GM19099 (cell line): ENCODE results near the gene FBXL14.

Experiments
- POLR2A ChIP-seq: IDR thresholded peaks from 3 replicates; pipeline ENCODE4 v1.6.1; 2011; ENCODE audit warnings: low read depth; ENCODE audit not compliant: insufficient read length; ENCODE audit errors: extremely low read depth

Gene FBXL14

DNA sequence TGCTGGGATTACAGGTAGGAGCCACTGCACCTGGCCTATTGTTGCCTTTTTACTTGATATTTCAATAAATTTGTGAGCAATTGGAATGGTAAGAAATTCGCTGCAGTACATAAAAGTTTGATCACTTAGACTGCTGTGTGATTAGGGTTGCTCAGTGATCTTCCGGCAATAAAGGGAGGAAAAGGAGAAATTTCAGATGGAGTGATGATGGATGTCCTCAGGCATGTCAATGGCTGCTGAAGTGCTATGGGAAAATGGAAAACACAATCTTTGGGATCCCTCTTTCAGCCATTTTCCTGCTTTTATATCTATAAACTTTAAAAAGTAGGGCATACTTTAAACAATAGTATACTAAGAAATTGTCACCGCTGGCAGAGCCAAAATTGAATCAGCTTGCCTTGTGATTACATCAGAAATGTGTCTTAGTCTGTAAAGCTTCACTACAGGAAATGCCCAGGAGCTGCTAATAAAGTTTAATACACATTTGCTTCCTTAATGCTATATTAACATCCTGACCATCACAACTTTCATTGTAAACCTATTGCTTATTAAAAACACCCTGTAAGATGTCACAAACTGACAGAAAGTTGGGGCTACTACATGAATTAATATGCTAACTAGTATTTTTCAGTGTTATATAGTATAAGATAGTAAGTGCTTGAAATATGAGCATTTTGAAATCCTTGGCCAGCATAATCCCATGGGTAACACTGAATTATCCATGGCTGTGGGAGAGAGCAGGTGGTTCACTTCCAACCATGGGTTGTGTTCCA lies 13.7 kb upstream of the FBXL14 start:
- no peak for TF ChIP-seq POLR2A

DNA sequence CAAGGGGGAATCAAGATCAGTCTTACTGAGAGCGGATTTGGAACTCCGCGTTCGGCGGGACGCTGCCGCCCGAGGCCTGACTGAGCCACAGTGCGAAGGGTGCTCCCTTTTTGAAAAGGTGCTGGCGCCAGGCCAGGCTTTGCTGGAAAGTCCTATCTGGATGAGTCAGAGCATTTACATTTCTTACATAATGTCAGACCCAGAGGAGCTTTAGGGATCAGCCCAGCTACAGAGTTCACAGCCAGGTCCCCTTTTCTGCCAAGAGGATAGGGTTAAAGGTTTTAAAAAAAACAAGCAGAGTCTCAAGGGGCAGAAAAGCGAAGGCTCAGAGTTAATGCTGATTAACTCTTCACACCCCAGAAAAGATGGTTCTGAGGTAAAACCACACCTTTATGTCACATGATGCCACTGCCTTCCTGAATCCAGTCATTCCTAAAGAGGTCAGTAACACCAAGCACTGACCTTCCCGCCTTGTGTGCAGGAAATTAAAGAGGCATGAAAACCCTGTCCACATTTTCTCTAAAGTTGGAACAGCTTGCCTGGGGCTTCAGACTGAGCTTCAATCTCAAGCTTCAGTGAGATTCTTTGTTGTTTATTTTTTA lies 11.7 kb upstream of the FBXL14 start:
- TF ChIP-seq POLR2A, result peak; percentile 46

GRCh38 chr12:1605129-1606020 lies 11.0 kb upstream of the FBXL14 start:
- no peak for TF ChIP-seq POLR2A

DNA sequence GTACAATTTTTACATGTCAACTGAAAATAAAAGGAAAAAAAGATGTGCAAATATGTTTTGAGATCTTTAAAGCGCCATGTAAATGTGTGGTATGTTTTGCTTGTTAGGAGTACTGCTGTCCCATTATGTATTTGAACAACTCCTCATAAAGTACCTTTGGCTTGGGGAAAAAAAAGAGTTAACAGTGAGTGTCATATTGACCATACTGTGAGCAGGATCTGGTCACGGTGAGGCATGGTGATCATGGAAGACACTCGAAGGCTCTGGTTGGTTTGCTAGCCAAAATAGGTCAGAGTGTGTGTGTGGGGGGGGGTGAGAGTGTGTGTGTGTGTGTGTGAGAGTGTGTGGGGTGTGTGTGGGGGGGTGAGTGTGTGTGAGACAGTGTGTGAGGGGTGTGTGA lies 10.1 kb upstream of the FBXL14 start:
- TF ChIP-seq POLR2A, result no peak

DNA sequence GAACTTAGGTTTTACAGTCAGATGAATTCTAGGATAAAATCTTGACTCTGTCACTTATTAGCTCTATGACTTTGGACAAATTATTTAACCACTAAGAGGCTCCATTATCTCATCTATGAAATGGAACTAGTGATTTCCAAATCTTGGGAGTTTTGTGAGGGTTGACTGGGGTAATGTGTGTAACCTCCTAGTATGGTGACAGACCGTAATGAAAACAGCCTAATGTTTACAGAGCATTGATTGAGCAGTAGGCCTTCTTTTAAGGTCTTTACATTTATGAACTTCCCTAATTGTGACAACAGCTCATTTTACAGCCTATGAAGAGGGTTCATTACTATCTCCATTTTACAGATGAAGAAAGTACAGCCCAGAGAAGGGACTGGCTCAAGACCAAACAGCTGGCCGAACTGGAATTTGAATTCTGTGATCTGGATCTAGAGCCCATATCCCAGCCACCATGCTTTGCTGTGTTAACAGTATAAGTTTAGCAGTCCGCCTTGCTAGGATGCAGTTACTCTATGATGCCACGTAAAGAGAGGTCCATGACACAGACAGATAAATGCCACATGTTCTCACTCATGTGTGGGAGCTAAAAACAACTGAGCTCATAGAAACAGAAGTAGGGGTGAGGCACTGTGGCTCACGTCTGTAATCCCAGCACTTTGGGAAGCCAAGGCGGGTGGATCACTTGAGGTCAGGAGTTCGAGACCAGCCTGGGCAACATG lies 9.1 kb upstream of the FBXL14 start:
- no peak for TF ChIP-seq POLR2A

DNA sequence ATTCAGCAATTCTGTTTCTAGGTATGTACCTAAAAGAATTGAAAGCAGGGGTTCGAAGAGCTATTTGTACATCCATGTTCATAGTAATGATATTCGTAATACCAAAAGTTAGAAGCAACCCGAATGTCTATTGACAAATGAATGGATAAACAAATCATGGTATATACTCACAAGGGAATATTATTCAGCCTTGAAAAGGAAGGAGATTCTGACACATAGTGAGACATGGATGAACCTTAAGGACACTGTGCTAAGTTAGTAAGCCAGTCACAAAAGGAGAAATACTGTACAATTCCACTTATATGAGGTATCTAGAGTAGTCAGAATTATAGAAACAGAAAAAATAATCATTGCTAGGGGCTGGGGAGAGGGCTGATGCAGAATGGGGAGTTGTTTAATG lies 4.4 kb upstream of the FBXL14 start:
- no peak for TF ChIP-seq POLR2A

GRCh38 chr12:1595690-1596347 lies 1.4 kb upstream of the FBXL14 start:
- TF ChIP-seq POLR2A, result no peak

- no peak for TF ChIP-seq POLR2A
Measured at GRCh38 chr12:1595026-1595561, 713 bp upstream of the FBXL14 start.

- TF ChIP-seq POLR2A, result no peak
Measured at GRCh38 chr12:1594006-1594260, 448 bp downstream of the FBXL14 start.

GRCh38 chr12:1593174-1594005 lies 991 bp downstream of the FBXL14 start:
- TF ChIP-seq POLR2A, result no peak

GRCh38 chr12:1592444-1593173 lies 1.8 kb downstream of the FBXL14 start:
- peak; percentile 28 for TF ChIP-seq POLR2A

GRCh38 chr12:1591543-1591942 lies 2.8 kb downstream of the FBXL14 start:
- no peak for TF ChIP-seq POLR2A

DNA sequence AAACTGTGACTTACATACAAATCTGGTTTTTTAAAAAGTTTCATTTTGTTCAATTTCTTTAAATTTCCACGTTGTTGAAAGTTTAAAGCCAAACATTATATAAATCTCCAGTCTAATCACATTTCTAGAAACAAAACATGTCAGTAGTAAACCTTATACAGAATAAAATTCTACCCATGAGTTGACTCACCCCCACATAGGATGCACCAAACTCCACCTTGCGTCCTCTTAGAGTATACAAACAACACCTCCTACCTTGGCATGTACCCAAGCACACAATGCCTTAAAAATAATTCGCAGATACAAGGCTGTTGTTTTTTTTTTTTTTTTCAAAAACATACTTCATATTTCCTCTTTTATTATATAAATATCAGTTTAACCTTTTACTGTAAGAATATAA lies 3.3 kb downstream of the FBXL14 start:
- no peak for TF ChIP-seq POLR2A

GRCh38 chr12:1590221-1590979 lies 4.0 kb downstream of the FBXL14 start:
- TF ChIP-seq POLR2A, result no peak
